ENCODE measurements around the gene PCP4.

- TF ChIP-seq CTCF (conservative IDR thresholded peaks at IDR 0.05; ENCODE audit: low read length): no peak
- no peak for TF ChIP-seq EZH2phosphoT487 (IDR thresholded peaks at IDR 0.05; ENCODE audit: borderline replicate concordance, low read depth, low read length)
Observed at GRCh38 chr21:39976800-39977199, 109.6 kb downstream of the PCP4 start.

Measured in OCI-LY7 (cell line).